AG10803 (cell line): ENCODE data around the gene ZBTB45.
A peak's percentile ranks its signal among the peaks of the same experiment; 100 is the strongest.

Experiments used
- DNase-seq: peaks from one replicate; pipeline ENCODE4 v3.0.0; 2010; ENCODE audit warnings: low read depth
- H3K4me3 ChIP-seq: 2 replicates; pipeline ENCODE4 v1.5.1; 2011; ENCODE audit warnings: mild to moderate bottlenecking, low read length, control low read depth
- TF ChIP-seq, protein P1 (sequence below): conservative IDR thresholded peaks from 2 replicates; pipeline ENCODE4 v1.5.1; 2011; ENCODE audit warnings: mild to moderate bottlenecking, low read length, control low read depth, inconsistent platforms

The ZBTB45 gene

DNA sequence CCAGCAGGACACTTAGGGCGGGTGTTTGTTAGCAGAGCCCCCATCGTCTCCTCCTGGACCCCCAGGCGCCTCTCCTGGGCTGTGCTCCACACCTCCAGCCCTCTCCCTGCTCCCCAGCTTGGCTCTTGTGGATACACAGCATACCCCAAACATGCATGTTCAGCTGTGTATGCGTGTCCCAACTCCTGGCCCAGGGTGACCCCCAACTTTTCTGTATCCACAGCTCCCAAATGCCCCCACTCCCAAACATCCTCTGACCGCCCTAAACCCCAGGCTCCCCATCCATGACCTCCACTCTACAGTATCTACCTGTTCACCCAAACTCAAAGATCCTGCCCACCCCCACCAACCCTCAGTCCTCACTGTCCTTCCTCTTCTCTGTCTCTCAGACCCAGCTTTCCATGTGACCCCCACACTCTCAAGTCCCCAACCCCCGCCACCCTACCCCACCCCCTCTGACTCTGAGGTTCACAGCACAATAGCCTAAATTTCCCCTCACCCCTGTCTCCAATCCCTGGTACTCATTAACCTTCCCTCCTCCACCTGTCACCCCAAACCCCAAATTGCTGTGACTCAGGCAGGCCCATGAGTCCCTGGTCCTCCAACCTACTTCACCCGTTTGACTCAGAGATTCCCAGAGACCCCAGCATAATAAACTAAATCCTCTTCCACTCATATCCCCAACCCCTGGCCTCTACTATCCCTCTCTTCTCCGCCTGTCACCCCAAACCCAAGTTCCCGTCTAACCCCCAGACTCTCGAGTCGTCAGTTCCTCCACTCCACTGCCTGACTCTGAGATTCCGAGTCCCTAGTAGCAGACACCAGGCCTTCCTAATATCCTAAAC, 37.8 kb upstream of the ZBTB45 start:
- DNase-seq = no peak
- TF ChIP-seq, protein P1, sequence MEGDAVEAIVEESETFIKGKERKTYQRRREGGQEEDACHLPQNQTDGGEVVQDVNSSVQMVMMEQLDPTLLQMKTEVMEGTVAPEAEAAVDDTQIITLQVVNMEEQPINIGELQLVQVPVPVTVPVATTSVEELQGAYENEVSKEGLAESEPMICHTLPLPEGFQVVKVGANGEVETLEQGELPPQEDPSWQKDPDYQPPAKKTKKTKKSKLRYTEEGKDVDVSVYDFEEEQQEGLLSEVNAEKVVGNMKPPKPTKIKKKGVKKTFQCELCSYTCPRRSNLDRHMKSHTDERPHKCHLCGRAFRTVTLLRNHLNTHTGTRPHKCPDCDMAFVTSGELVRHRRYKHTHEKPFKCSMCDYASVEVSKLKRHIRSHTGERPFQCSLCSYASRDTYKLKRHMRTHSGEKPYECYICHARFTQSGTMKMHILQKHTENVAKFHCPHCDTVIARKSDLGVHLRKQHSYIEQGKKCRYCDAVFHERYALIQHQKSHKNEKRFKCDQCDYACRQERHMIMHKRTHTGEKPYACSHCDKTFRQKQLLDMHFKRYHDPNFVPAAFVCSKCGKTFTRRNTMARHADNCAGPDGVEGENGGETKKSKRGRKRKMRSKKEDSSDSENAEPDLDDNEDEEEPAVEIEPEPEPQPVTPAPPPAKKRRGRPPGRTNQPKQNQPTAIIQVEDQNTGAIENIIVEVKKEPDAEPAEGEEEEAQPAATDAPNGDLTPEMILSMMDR = no peak
- H3K4me3 ChIP-seq = peak overlapping the region; percentile 92

DNA sequence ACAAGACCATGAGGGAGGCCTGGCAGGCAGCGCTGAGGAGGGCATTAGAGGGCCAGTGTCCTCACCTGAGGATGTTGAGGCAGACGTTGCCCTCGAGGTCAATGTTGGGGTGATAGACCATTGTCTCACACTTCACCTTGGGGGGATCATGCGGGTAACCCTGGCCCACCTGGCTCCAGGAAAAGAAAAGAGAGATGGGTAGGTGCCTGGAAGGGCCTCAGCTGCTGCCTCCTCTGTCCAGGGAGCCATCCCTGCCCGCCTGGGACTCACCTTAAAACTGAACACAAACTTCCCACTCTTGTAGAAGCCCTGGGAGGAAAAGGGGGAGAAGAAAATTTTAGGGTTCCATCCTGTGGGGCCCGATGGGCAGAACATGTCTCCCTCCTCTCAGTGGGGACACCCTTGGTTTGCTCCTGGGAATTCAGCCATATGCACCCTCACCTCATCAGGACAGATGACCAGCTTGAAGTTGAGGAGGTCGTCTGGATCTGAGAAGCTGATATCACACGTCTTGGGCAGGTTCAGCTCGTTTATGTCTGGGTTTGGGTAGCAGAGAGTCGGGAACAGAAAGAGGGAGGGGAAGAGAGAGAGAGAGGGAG, 37.1 kb upstream of the ZBTB45 start:
- H3K4me3 ChIP-seq = peak overlapping the region; percentile 92
- TF ChIP-seq, protein P1 = no peak
- no peak for DNase-seq

DNA sequence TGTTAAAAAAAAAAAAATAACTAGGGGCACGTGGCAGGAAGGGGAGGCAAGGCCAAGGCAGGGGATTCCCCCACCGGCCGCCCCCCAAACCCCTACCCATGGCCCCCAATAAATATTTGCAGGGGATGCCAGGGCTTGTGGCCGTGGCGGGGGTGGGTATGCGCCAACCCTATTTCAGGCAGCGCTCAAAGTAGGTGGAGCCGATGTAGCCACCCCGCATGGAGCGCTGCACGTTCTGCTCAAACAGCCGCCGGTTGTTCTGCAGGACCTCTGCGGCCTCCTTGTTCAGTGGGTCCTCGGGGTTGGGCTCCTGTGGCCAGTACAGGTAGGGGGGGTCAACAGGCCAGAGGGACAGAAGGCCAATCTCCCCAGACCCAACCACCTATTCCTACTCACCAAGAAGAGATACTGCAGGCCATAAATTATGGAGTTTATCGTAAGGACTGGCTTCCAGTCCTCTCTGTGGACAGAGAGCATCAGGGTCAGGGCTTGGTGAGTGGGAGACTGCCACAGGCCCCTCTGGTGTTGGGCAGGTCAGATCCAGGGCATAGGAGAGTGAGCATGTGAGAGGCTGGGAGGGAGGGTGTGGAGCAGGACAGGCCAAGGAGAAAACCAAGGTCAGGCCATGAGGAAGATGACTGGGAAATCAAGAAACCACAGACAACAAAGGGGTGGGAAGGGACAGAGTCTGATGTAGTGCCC, 36.5 kb upstream of the ZBTB45 start:
- peak overlapping the region; percentile 92 for H3K4me3 ChIP-seq
- TF ChIP-seq, protein P1 = no peak
- no peak for DNase-seq

DNA sequence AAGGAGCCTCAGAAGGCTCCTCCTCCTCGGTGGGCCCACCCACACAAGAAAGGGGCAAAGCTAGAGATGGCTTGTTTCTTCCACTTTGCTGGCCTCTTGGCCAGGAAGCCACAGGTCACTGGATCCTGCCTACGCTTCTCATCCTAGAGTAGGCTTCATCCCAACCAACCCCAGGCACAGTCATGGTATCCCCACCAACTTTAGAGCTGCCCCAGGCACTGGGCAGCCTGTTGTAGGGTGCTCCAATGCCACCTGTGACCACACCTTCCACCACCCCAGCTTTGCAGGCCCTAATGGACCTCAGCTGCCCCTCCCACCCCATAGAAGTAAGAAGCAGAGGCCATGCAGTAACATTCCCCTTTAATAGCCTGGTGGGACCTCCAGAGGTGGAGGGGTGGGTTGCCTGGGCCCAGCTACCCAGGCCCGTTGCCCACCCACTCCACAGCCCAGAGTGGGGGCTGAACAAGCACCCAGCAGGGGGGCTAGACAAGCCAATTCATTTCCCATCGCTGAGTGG, 35.8 kb upstream of the ZBTB45 start:
- TF ChIP-seq, protein P1 = no peak
- peak overlapping the region; percentile 57 for H3K4me3 ChIP-seq
- no peak for DNase-seq

DNA sequence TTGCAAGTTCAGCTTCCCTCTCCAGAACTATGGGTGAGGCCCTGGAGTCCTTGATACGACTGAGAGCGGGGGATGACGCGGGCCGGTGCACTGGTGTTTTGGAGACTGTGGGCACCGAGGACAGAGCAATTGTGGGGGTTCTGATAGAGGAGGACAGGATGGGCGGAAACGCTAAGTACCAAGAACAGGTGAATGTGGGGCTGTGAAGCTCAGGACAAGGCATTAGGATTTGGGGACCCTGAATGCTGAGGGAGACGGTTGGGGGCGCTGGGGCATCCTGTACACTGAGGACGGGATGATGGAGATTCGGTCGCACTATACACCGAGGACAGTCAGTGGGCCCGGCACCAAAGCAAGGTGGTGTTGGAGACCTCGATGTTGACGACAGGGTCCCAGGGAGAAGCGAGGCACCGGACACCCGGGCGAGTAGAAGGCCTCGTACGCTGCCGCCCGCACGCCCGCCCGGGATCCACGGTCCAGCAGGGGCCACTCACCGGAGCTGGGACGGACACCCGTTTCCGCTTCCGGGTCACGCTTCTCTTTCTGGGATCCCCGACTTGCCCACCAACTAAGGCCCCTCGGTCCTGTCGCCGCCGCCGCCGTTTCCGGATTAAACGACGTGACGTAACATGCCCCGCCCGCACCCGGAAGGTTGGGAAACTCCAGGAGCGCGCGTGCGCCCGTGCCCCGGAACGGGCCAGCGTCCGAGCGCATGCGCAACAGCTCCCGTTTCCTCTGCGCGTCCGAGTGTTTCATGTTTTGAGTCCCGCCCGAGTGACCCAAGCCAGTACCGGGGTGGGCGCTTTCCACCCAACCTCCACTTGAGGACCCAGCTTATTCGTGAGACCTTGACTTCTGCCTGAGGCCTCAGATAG, 35.1 kb upstream of the ZBTB45 start, which contains the start of gene CHMP2A:
Gene CHMP2A (minus strand): TSS at position 612 of the 875 bp plus-strand sequence. CDS start 893 bp downstream, outside the sequence.
- peak; percentile 97 for DNase-seq
- TF ChIP-seq, protein P1 = no peak
- peak within 1 kb of the TSS; percentile 94 for H3K4me3 ChIP-seq

DNA sequence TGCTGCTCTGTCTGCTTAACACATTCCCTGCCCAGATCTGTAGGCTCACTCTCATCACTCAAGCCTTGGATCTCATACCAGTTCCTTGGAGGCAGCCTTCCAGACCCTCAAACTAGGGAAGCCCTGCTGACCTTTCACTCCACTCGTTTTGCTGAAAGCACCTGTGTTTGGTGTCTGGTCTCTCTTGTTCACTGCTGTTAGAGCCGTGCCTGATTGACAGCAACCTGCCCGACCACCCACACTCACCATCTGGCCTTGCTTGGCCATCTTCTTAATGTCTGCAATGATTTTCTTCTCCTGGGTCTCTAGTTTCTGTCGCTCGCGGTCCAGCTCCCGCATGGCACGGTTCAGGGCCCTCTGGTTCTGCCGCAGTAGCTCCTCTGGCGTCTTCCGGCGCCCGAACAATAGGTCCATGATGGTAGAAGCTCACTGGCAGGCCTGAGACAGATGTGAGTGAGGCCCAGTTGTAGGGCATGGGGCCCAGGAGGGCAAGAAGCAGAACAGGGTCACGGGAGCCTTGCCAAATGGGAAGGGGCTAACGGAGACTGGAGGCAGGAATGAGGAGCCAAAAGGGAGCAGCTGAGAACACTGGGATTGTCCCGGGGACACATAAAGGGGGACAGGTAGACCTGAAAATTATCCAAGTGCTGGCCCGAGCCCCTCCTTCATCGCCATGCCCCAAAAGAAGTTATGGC, 34.3 kb upstream of the ZBTB45 start:
- DNase-seq = no peak
- H3K4me3 ChIP-seq = peak overlapping the region; percentile 94
- TF ChIP-seq, protein P1 = no peak
